ENCODE measurements around the gene DPEP1. TPM values are rescaled to one million over a fixed set of nuclear protein-coding genes. Genes with fewer than 3 reads are reported as not detected.

DPEP1 gene
- total RNA-seq, 1 donor from 2014 or later = 0.24 TPM

DNA sequence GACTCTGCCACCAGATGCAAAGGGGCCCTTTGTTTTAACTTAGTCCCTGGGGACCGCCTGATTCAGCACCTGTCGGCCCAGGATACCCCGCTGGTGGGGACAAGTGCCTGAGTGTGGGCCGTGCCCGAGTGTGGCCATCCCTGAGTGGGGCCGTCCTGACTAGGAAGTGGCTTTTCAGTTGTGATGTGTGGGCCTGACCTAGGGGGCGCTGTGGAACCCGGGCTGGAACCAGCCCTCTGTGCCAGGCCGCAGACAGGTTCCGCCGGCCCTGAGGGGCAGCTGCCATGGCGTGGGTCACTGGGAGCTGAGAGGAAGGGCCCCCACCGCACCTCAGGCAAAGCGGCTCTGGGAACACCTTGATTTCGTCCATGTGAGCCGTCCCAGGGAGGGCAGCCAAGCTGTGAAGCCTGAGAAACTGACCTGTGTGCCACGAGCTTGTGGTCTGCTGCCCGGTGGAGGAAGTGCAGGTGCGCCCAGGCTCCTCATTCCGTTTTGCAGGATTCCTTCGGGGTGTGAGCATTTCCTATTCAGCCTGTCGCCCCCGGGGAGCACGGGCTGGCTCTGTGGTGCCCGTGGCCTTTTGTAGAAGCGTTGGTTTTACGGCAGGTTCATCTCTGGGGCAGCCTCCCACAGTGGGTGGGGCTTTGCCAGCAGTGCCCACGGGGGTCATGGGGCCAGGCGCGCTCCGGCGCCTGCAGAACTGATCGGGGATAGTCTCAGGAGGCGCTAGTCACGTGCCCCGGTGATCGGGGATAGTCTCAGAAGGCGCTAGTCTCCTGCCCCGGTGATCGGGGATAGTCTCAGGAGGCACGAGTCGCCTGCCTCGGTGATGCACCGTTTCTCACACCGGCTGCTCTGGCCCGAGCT, 47.7 kb upstream of the DPEP1 start:
- peak overlapping the region; percentile 77 for H3K4me2 ChIP-seq
- peak overlapping the region; percentile 65 for H3K27ac ChIP-seq
- Mint-ChIP-seq H3K27ac (no peak overlapping the region), H3K36me3 (peaks cover 12% of the 10 kb centered on the region), H3K27me3 (ENCODE audit: insufficient read depth, low read depth) (peaks cover 2% of the 10 kb centered on the region), H3K4me1 (peaks cover 37% of the 10 kb centered on the region), H3K4me3 (no peak overlapping the region), H3K9me3 (no peaks in the 10 kb centered on the region)
- no peak overlapping the region for H2AFZ ChIP-seq (replicated peaks)
- H4K20me1 ChIP-seq (ENCODE audit: low read depth) = peaks cover 60% of the 10 kb centered on the region
- H3K36me3 ChIP-seq = peaks cover 3% of the 10 kb centered on the region
- no peaks in the 10 kb centered on the region for H3K27me3 ChIP-seq
- TF ChIP-seq EZH2 (IDR thresholded peaks at IDR 0.05) = no peak
- peak; percentile 33 for TF ChIP-seq EZH2phosphoT487 (IDR thresholded peaks at IDR 0.05)
- TF ChIP-seq, protein P1, sequence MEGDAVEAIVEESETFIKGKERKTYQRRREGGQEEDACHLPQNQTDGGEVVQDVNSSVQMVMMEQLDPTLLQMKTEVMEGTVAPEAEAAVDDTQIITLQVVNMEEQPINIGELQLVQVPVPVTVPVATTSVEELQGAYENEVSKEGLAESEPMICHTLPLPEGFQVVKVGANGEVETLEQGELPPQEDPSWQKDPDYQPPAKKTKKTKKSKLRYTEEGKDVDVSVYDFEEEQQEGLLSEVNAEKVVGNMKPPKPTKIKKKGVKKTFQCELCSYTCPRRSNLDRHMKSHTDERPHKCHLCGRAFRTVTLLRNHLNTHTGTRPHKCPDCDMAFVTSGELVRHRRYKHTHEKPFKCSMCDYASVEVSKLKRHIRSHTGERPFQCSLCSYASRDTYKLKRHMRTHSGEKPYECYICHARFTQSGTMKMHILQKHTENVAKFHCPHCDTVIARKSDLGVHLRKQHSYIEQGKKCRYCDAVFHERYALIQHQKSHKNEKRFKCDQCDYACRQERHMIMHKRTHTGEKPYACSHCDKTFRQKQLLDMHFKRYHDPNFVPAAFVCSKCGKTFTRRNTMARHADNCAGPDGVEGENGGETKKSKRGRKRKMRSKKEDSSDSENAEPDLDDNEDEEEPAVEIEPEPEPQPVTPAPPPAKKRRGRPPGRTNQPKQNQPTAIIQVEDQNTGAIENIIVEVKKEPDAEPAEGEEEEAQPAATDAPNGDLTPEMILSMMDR (IDR thresholded peaks at IDR 0.05) = peak; percentile 71
- H3K79me2 ChIP-seq (ENCODE audit: low read depth) = peaks cover 26% of the 10 kb centered on the region
- H3F3A ChIP-seq (ENCODE audit: low read depth) = peaks cover 62% of the 10 kb centered on the region
- no peaks in the 10 kb centered on the region for H3K9me3 ChIP-seq (ENCODE audit: low read depth)
- no peak overlapping the region for H3K9ac ChIP-seq
- DNase-seq (ENCODE audit: low spot score) = peak; percentile 64
- peak overlapping the region; percentile 42 for H3K4me3 ChIP-seq
- H3K4me1 ChIP-seq = peaks cover 42% of the 10 kb centered on the region

DNA sequence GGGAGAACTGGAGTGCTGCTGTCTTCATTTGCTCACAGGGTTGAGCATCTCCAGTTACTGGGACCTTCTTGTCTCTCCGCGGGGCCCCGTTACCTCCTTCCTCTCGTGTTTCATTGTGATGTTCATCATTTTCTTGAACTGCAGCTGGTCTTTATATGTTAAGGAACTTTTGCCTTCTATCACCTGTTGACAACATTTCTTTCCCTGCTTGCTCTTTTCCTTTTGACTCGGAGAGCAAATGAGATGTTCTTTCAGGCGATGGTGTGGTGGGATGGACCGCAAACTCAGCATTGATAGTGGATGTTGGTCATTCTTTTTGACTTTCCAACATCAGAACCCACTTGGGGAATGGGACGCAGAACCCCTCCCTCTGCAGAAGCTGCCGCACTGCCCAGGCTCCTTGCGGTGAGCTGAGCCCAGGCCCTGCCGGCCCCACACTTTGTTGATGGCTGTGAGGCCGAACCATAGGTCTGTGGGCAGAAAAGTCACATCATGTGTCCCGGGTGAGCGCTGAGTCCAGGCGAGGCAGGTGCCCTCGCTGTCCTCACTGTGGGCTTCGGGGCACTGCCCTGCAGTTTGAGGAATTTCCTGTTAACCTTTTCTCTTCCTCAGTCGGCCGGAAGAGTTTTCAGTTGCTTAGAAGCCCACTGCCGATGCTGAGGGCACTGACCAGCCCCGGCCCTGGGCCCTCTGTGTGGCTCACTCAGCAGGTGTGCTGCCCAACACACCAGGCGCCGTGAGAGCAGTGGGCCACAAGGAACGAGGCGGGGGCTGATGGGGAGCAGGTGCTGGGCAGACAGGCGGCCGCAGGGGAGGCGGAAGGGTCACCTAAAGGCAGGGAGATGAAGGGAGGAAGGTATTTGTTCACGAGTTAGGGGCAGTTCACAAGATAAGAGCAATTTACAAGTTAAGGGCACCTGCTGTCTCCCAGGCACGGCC, 45.5 kb upstream of the DPEP1 start:
- DNase-seq (ENCODE audit: low spot score) = no peak
- Histone ChIP-seq H2AFZ (replicated peaks) (no peak overlapping the region), H3K9ac (no peak overlapping the region), H3K4me1 (peaks cover 30% of the 10 kb centered on the region), H3K27me3 (no peaks in the 10 kb centered on the region), H4K20me1 (ENCODE audit: low read depth) (peaks cover 39% of the 10 kb centered on the region), H3F3A (ENCODE audit: low read depth) (peaks cover 43% of the 10 kb centered on the region), H3K9me3 (ENCODE audit: low read depth) (no peaks in the 10 kb centered on the region), H3K36me3 (no peaks in the 10 kb centered on the region), H3K27ac (no peak overlapping the region), H3K4me2 (no peak overlapping the region), H3K4me3 (no peak overlapping the region), H3K79me2 (ENCODE audit: low read depth) (peaks cover 4% of the 10 kb centered on the region)
- TF ChIP-seq EZH2 (IDR thresholded peaks at IDR 0.05) (no peak), EZH2phosphoT487 (IDR thresholded peaks at IDR 0.05) (no peak)
- TF ChIP-seq, protein P1 (IDR thresholded peaks at IDR 0.05) = no peak
- H3K27ac Mint-ChIP-seq = no peak overlapping the region
- peaks cover 3% of the 10 kb centered on the region for H3K36me3 Mint-ChIP-seq
- no peak overlapping the region for H3K4me3 Mint-ChIP-seq
- peaks cover 23% of the 10 kb centered on the region for H3K4me1 Mint-ChIP-seq
- no peaks in the 10 kb centered on the region for H3K9me3 Mint-ChIP-seq
- H3K27me3 Mint-ChIP-seq (ENCODE audit: insufficient read depth, low read depth) = peaks cover 11% of the 10 kb centered on the region

DNA sequence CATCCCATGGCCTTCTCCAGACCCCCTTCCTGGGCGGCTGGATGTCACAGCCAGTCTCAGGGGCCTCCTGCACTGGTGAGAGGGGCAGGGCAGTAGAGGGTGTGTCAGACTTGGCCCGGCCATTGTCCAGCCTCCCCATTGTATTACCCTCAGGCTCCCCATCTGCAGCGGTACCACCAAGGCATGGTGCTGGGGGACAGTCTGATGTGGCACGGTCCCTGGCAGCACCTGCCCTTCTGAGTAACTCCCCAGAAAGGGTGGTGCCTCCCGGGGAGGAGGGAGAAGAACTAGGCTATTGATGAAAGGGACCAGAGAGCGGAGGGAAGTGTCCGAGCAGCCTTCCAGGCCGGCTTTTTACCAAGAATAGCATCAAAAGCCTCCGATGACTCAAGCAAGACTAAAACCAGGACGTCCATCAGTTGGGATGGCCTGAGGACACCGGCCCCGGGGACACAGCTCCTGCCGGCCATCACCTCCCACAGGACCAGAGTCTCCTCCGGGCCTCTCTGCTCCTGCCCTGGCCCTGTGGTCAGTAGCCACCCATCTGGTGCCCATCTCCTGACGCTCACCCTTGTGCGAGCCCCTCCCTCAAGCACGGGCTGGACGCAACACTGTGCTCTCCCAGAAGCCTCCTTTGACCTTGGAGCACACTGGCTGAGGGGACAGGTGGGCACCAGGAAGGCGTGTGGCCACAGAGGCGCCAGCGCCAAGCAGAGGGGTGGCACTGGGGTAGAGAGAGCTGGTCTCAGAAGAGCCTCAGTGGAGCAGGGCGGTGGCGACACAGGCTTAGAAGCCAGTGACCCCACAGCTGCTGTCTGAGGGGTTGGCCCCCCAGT, 43.7 kb upstream of the DPEP1 start:
- no peaks in the 10 kb centered on the region for H3K79me2 ChIP-seq (ENCODE audit: low read depth)
- Mint-ChIP-seq H3K4me1 (peaks cover 17% of the 10 kb centered on the region), H3K4me3 (no peak overlapping the region), H3K9me3 (no peaks in the 10 kb centered on the region), H3K27ac (no peak overlapping the region), H3K27me3 (ENCODE audit: insufficient read depth, low read depth) (peaks cover 20% of the 10 kb centered on the region), H3K36me3 (no peaks in the 10 kb centered on the region)
- H3K9me3 ChIP-seq (ENCODE audit: low read depth) = no peaks in the 10 kb centered on the region
- H4K20me1 ChIP-seq (ENCODE audit: low read depth) = peaks cover 21% of the 10 kb centered on the region
- no peak overlapping the region for H3K4me3 ChIP-seq
- H3K9ac ChIP-seq = no peak overlapping the region
- H3K4me2 ChIP-seq = no peak overlapping the region
- no peak overlapping the region for H3K27ac ChIP-seq
- H3F3A ChIP-seq (ENCODE audit: low read depth) = peaks cover 30% of the 10 kb centered on the region
- peaks cover 17% of the 10 kb centered on the region for H3K4me1 ChIP-seq
- no peak for DNase-seq (ENCODE audit: low spot score)
- peaks cover 14% of the 10 kb centered on the region for H3K27me3 ChIP-seq
- H2AFZ ChIP-seq (replicated peaks) = no peak overlapping the region
- no peaks in the 10 kb centered on the region for H3K36me3 ChIP-seq
- TF ChIP-seq, protein P1 (IDR thresholded peaks at IDR 0.05) = no peak
- TF ChIP-seq EZH2phosphoT487 (IDR thresholded peaks at IDR 0.05) (no peak), EZH2 (IDR thresholded peaks at IDR 0.05) (no peak)
